Neutrophil (primary cell): Measurements from ENCODE around the gene OVCA2.

ENCODE experiments used
- H3K27ac ChIP-seq: fragments of 200-600 bp; sonication (generic); 2 replicates; pipeline ENCODE4 v1.5.1; 2016; ENCODE audit warnings: mild to moderate bottlenecking, moderate library complexity
- H3K27me3 ChIP-seq: fragments of 200-600 bp; sonication (generic); 2 replicates; pipeline ENCODE4 v1.6.0; 2016; ENCODE audit warnings: mild to moderate bottlenecking
- H3K36me3 ChIP-seq: fragments of 200-600 bp; sonication (generic); 2 replicates; pipeline ENCODE4 v1.5.1; 2017
- H3K4me1 ChIP-seq, 2 experiments: fragments of 200-600 bp in 1 of 2; sonication (generic) in 1 of 2; 1 replicate in 1 of 2; 2 replicates in 1 of 2; pipeline versions ENCODE4 v1.5.1 to v1.6.1; 2013 to 2016; ENCODE audit warnings: low read depth in 1 of 2, low read length in 1 of 2, mild to moderate bottlenecking in 1 of 2, moderate library complexity in 1 of 2; ENCODE audit not compliant: control insufficient read depth in 1 of 2, insufficient read depth in 1 of 2
- H3K4me3 ChIP-seq, 2 experiments: fragments of 200-600 bp in 1 of 2; sonication (generic) in 1 of 2; 1 replicate in 1 of 2; 2 replicates in 1 of 2; pipeline ENCODE4 v1.5.1; 2013 to 2016; ENCODE audit warnings: low read depth in 1 of 2, low read length in 1 of 2, mild to moderate bottlenecking in 1 of 2, moderate library complexity in 1 of 2
- H3K9me3 ChIP-seq: fragments of 200-600 bp; sonication (generic); 2 replicates; pipeline ENCODE4 v1.5.1; 2016
- CTCF ChIP-seq: fragments of 200-600 bp; sonication (generic); IDR thresholded peaks from 2 replicates; pipeline ENCODE4 v1.5.1; 2016; ENCODE audit warnings: antibody characterized with exemption

The OVCA2 gene

GRCh38 chr17:1996800-1997288, 45.0 kb upstream of the OVCA2 start:
- Histone ChIP-seq H3K4me3 (no peak overlapping the region), H3K27ac (no peak overlapping the region), H3K4me1 (no peaks in the 10 kb centered on the region), H3K36me3 (no peaks in the 10 kb centered on the region), H3K9me3 (no peaks in the 10 kb centered on the region), H3K27me3 (peaks cover 80% of the 10 kb centered on the region)
- TF ChIP-seq CTCF, result no peak

GRCh38 chr17:1997289-1997926, 44.4 kb upstream of the OVCA2 start:
- Histone ChIP-seq H3K27me3 (peaks cover 81% of the 10 kb centered on the region), H3K9me3 (no peaks in the 10 kb centered on the region), H3K4me1 (no peaks in the 10 kb centered on the region), H3K4me3 (no peak overlapping the region), H3K36me3 (no peaks in the 10 kb centered on the region), H3K27ac (no peak overlapping the region)
- no peak for TF ChIP-seq CTCF

GRCh38 chr17:1997927-1998742, 43.7 kb upstream of the OVCA2 start:
- Histone ChIP-seq H3K4me3 (no peak overlapping the region), H3K27ac (no peak overlapping the region), H3K9me3 (no peaks in the 10 kb centered on the region), H3K4me1 (no peaks in the 10 kb centered on the region), H3K36me3 (no peaks in the 10 kb centered on the region), H3K27me3 (peaks cover 89% of the 10 kb centered on the region)
- no peak for TF ChIP-seq CTCF

- TF ChIP-seq CTCF, result no peak
- Histone ChIP-seq H3K36me3 (no peaks in the 10 kb centered on the region), H3K27ac (no peak overlapping the region), H3K4me3 (no peak overlapping the region), H3K4me1 (no peaks in the 10 kb centered on the region), H3K9me3 (no peaks in the 10 kb centered on the region), H3K27me3 (peaks cover 83% of the 10 kb centered on the region)
Measured at GRCh38 chr17:1999557-2000251, 42.1 kb upstream of the OVCA2 start.

GRCh38 chr17:2002767-2003329, 39.0 kb upstream of the OVCA2 start:
- H3K4me3 ChIP-seq, result no peak overlapping the region
- H3K27me3 ChIP-seq, result peaks cover 58% of the 10 kb centered on the region
- no peak overlapping the region for H3K27ac ChIP-seq
- no peak for TF ChIP-seq CTCF
- no peaks in the 10 kb centered on the region for H3K4me1 ChIP-seq
- H3K9me3 ChIP-seq, result no peaks in the 10 kb centered on the region
- H3K36me3 ChIP-seq, result no peaks in the 10 kb centered on the region
